HepG2 (cell line): ENCODE measurements around the gene HSPB6. TPM values are rescaled to one million over a fixed set of nuclear protein-coding genes. Genes with fewer than 3 reads are reported as not detected.
A peak's percentile ranks its signal among the peaks of the same experiment; 100 is the strongest.
"Not testable (repeated sequence)": the region's sequence is repeated elsewhere in the genome, so short reads cannot be mapped to it uniquely, and the experiment has no call there.

Experiments
- ATAC-seq: fragments of 200-7000 bp; cut with Tn5 transposase; 3 replicates; pipeline ENCODE4 v1.9.1; 2020; ENCODE audit warnings: mild to moderate bottlenecking, moderate library complexity
- BruUV-seq: library from RNA; stranded (reverse); fragments of 400-500 nt; replicated peaks from 2 replicates; lab custom pipeline; 2021; lab: Mats Ljungman, UMichigan
- CTCF ChIA-PET: fragments of 300-600 bp; formaldehyde crosslinking; extraction: SDS; loops from one replicate; lab custom pipeline; 2021; ENCODE audit warnings: low total read pairs, inconsistent platforms, low intra/inter-chr PET ratio; lab: Yijun Ruan, JAX
- POLR2A ChIA-PET: fragments of 350-600 bp; sonication (Branson Sonifier 250); formaldehyde crosslinking; loops from one replicate; lab custom pipeline; 2020; ENCODE audit warnings: antibody characterized with exemption, inconsistent platforms; lab: Yijun Ruan, JAX
- DNase-seq: peaks from one replicate; pipeline ENCODE4 v3.0.0-alpha.2; 2015; ENCODE audit warnings: low spot score
- FAIRE-seq: peaks from 3 replicates; lab custom pipeline; 2011; peaks lifted over from hg19 to GRCh38; lab: Jason Lieb, UNC
- H2AFZ ChIP-seq: one replicate; pipeline ENCODE4 v1.6.1; 2011; ENCODE audit warnings: low read length, inconsistent platforms
- H3K27ac ChIP-seq: fragments of 300-600 bp; 3 replicates; pipeline ENCODE4 v1.8.0; 2011; ENCODE audit warnings: mixed run types, mild to moderate bottlenecking, mixed read lengths, low read length, inconsistent platforms; ENCODE audit not compliant: insufficient read depth; ENCODE audit errors: extremely low read length
- H3K27me3 ChIP-seq, 2 experiments: fragments of 200-600 bp in 1 of 2; 2 replicates in 1 of 2; 3 replicates in 1 of 2; pipeline versions ENCODE4 v1.6.0 to v1.8.0; 2011; ENCODE audit warnings: low read length in 2 of 2, mild to moderate bottlenecking in 2 of 2, moderate library complexity in 2 of 2, inconsistent platforms in 1 of 2; ENCODE audit not compliant: insufficient read depth in 2 of 2, control insufficient read depth in 1 of 2
- H3K36me3 ChIP-seq, 2 experiments: fragments of 200-600 bp in 1 of 2; replicated peaks in 1 of 2; 2 replicates in 1 of 2; 3 replicates in 1 of 2; pipeline versions ENCODE4 v1.5.1 to v1.8.0; 2011; ENCODE audit warnings: low read length in 2 of 2, inconsistent platforms in 1 of 2; ENCODE audit not compliant: insufficient read depth in 2 of 2, control insufficient read depth in 1 of 2
- H3K4me1 ChIP-seq: 2 replicates; pipeline ENCODE4 v1.5.1; 2012; ENCODE audit warnings: low read length, inconsistent platforms; ENCODE audit not compliant: insufficient read depth
- H3K4me2 ChIP-seq: 2 replicates; pipeline ENCODE4 v1.6.0; 2011; ENCODE audit warnings: low read depth, low read length, inconsistent platforms
- H3K4me3 ChIP-seq, 3 experiments: fragments of 200-600 bp in 1 of 3; sonication (generic), shearing (Covaris generic) in 1 of 3; replicated peaks in 1 of 3; 2 replicates each; pipeline ENCODE4 v1.5.1; 2011 to 2016; ENCODE audit warnings: low read length in 3 of 3, inconsistent platforms in 2 of 3, low read depth in 2 of 3, mild to moderate bottlenecking in 2 of 3, control low read depth in 1 of 3, mixed read lengths in 1 of 3; ENCODE audit not compliant: insufficient read depth in 1 of 3
- H3K79me2 ChIP-seq: one replicate; pipeline ENCODE4 v1.6.1; 2011; ENCODE audit warnings: low read length, inconsistent platforms; ENCODE audit not compliant: insufficient read depth
- H3K9ac ChIP-seq: 2 replicates; pipeline ENCODE4 v1.6.0; 2011; ENCODE audit warnings: mild to moderate bottlenecking, low read depth, low read length, inconsistent platforms; ENCODE audit not compliant: insufficient read depth
- H3K9me3 ChIP-seq: 2 replicates; pipeline ENCODE4 v1.5.1; 2012; ENCODE audit warnings: mild to moderate bottlenecking, low read length
- H4K20me1 ChIP-seq: 2 replicates; pipeline ENCODE4 v1.6.0; 2011; ENCODE audit warnings: inconsistent platforms, mild to moderate bottlenecking, low read length, moderate library complexity; ENCODE audit not compliant: insufficient read depth
- CHD4 ChIP-seq: fragments of 200-600 bp; sonication (generic); IDR thresholded peaks from 2 replicates; pipeline ENCODE4 v1.7.0; 2017; ENCODE audit warnings: mild to moderate bottlenecking, low read length, borderline replicate concordance
- ELF3 ChIP-seq: IDR thresholded peaks from 2 replicates; pipeline ENCODE4 v1.6.1; 2016; ENCODE audit warnings: missing genetic modification reagents, missing compliant biosample characterization
- RXRA ChIP-seq: sonication (generic); formaldehyde crosslinking; IDR thresholded peaks from 2 replicates; pipeline ENCODE4 v1.5.1; 2020; ENCODE audit warnings: missing genetic modification reagents
- SAP130 ChIP-seq: IDR thresholded peaks from 2 replicates; pipeline ENCODE4 v1.6.1; 2016; ENCODE audit warnings: low read depth
- ZNF121 ChIP-seq: sonication (generic); formaldehyde crosslinking; IDR thresholded peaks from 2 replicates; pipeline ENCODE4 v1.5.0; 2020; ENCODE audit warnings: mild to moderate bottlenecking, missing genetic modification reagents
- ZNF263 ChIP-seq: sonication (generic); formaldehyde crosslinking; IDR thresholded peaks from 2 replicates; pipeline ENCODE4 v1.4.0; 2020; ENCODE audit warnings: missing genetic modification reagents
- WGBS: methylation state at CpG from one replicate; pipeline ENCODE4 v1.1.6; 2017; ENCODE audit warnings: low lambda C conversion rate; 5-methylcytosine and 5-hydroxymethylcytosine counted together
- in situ Hi-C: cut with HindIII; loops from 2 replicates; pipeline ENCODE4 v1.10.0; 2017; ENCODE audit warnings: low pct_unique_long_range_greater_than_20kb; ENCODE audit not compliant: extremely low pct_ligation_motif_present
- intact Hi-C: fragments of 100-400 bp; cut with micrococcal nuclease; formaldehyde crosslinking; loops from one replicate; pipeline ENCODE4 v1.10.0; 2022; ENCODE audit not compliant: unreplicated experiment
- polyA plus RNA-seq, 8 experiments: library from polyadenylated mRNA; depleted of rRNA in 3 of 8; stranded (reverse) in 7 of 8; unstranded in 1 of 8; fragments of >200 nt; fragmentation: Illumina TruSeq in 4 of 8; extraction: Trizol in 4 of 8; gene quantifications; 2 replicates each; pipeline versions ENCODE4 v1.2.1 to v1.2.3, GENCODE V29; 2011 to 2016; ENCODE audit warnings: low read depth in 4 of 8, missing spikeins in 1 of 8, mixed read lengths in 1 of 8; ENCODE audit not compliant: insufficient read depth in 1 of 8
- total RNA-seq, 5 experiments: library from RNA; depleted of rRNA; stranded (reverse); fragments of >200 nt; fragmentation: Illumina TruSeq; extraction: Trizol; gene quantifications; 2 replicates each; pipeline ENCODE4 v1.2.3, GENCODE V29; 2016; ENCODE audit warnings: low read depth in 1 of 5
- TF ChIP-seq, protein P1 (sequence below), 2 experiments: sonication (generic) in 1 of 2; formaldehyde crosslinking in 1 of 2; IDR thresholded peaks; 2 replicates each; pipeline versions ENCODE4 v1.6.1 to v1.9.0; 2014 to 2022; ENCODE audit warnings: antibody characterized with exemption in 1 of 2, borderline replicate concordance in 1 of 2, inconsistent platforms in 1 of 2, low read depth in 1 of 2, missing genetic modification reagents in 1 of 2
- TF ChIP-seq, protein P2 (sequence below): sonication (generic); formaldehyde crosslinking; IDR thresholded peaks from 2 replicates; pipeline ENCODE4 v1.4.0; 2020; ENCODE audit warnings: missing genetic modification reagents, borderline replicate concordance

The HSPB6 gene
- total and polyA plus RNA-seq, 2 of the 13 experiments (the other 11 are each of a cell fraction or from before 2014, with no cell fraction given) = 0.18 TPM; not detected in 1

DNA sequence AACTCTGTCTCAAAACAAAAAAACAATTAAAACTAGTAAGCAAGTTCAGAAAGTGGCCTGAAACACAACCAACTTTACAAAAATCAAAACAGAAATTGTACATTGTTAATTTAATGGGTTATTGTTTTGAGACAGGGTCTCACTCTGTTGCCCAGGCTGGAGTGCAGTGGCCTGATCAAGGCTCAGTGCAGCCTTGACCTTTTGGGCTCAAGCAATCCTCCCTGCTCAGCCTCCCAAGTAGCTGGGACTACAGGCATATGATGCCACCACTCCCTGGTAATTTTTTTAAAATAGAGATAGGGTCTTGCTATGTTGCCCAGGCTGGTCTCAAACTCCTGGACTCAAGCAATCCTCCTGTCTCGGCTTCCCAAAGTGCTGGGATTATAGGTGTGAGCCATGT is 38.7 kb upstream of the HSPB6 start:
- FAIRE-seq, H3K27me3 ChIP-seq, H3K27ac ChIP-seq, H3K4me3 ChIP-seq, DNase-seq, BruUV-seq, H3K9me3 ChIP-seq, ATAC-seq, CTCF ChIA-PET, H3K4me2 ChIP-seq, H3K36me3 ChIP-seq, in situ Hi-C loops, H3K79me2 ChIP-seq, POLR2A ChIA-PET, H4K20me1 ChIP-seq, H3K9ac ChIP-seq, intact Hi-C loops, H2AFZ ChIP-seq: not testable (repeated sequence)
- WGBS = 50% methylated on average over 1 of the region's 1 CpG
- H3K4me1 ChIP-seq = peaks cover 43% of the 10 kb centered on the region
- peak; percentile 61 for TF ChIP-seq ZNF121 (CRISPR knock-in tag)

DNA sequence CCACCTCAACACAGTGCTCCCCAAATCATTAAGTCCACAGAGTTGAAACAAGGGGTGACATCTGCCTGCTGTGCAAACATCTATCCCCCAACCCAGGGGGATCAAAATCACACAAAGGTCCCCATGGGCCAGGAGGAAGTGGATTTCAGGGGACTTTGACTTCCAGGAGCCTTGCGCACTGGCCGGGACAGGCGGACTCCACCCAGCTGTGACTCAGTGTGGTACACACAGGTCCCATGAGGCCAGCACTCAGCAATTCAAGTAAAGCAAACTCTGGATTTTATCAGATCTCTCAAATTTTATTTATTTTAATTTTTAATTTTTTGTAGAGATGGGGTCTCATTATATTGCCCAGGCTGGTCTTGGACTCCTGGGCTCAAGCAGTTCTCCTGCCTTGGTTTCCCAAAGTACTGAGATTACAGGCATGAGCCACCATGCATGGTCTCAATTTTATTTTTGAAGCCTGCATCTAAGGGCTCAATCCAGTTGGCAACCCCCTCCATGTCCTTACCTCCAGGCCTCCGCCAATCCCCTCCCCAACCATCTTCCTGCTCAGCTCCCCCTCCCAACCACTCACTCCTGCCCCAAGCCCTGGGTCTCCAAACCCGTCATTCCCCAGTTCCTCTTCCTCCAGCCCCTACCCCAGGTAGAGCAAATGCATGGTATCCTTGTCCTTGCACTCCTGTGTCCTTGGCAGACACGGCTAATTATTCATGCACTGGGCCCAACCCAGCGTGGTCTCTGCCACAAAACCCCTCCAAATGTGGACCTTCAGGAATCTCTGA is 36.7 kb upstream of the HSPB6 start:
- POLR2A ChIA-PET = interaction anchor here (1.2 kb wide), 1 partner anchor 18 kb away, joined by 3 read pairs; no protein-coding TSS in a partner anchor
- no peak for DNase-seq
- Histone ChIP-seq H3K4me1 (peaks cover 45% of the 10 kb centered on the region), H3K4me2 (0 out of 2 replicates have a peak overlapping the region, but pooled peaks have one; percentile 18), H3K9ac (no peak overlapping the region), H3K27me3 (peaks cover 0 to 4% of the 10 kb centered on the region in 2 experiments; a peak in 3 of 5 replicates), H2AFZ (no peak overlapping the region), H3K27ac (no peak overlapping the region), H3K79me2 (no peaks in the 10 kb centered on the region), H3K4me3 (no peak overlapping the region), H4K20me1 (no peaks in the 10 kb centered on the region), H3K9me3 (no peaks in the 10 kb centered on the region), H3K36me3 (no peaks in the 10 kb centered on the region)
- in situ Hi-C loops (no loop called here), intact Hi-C loops (no loop called here)
- no TSS peak for BruUV-seq
- no peak for ATAC-seq
- WGBS = 34% methylated on average over 7 of the region's 7 CpGs
- FAIRE-seq = no peak
- CTCF ChIA-PET = no interaction called here
- TF ChIP-seq CHD4 = no peak
- TF ChIP-seq, protein P1, sequence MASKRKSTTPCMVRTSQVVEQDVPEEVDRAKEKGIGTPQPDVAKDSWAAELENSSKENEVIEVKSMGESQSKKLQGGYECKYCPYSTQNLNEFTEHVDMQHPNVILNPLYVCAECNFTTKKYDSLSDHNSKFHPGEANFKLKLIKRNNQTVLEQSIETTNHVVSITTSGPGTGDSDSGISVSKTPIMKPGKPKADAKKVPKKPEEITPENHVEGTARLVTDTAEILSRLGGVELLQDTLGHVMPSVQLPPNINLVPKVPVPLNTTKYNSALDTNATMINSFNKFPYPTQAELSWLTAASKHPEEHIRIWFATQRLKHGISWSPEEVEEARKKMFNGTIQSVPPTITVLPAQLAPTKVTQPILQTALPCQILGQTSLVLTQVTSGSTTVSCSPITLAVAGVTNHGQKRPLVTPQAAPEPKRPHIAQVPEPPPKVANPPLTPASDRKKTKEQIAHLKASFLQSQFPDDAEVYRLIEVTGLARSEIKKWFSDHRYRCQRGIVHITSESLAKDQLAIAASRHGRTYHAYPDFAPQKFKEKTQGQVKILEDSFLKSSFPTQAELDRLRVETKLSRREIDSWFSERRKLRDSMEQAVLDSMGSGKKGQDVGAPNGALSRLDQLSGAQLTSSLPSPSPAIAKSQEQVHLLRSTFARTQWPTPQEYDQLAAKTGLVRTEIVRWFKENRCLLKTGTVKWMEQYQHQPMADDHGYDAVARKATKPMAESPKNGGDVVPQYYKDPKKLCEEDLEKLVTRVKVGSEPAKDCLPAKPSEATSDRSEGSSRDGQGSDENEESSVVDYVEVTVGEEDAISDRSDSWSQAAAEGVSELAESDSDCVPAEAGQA (IDR thresholded peaks at IDR 0.05; ENCODE audit: low read depth) = no peak
- TF ChIP-seq, protein P1 (CRISPR knock-in tag; IDR thresholded peaks at IDR 0.05; ENCODE audit: borderline replicate concordance) = no peak
- TF ChIP-seq SAP130 (CRISPR knock-in tag) = peak; percentile 28; the same call in 1 of the 2 replicates
- TF ChIP-seq, protein P2, sequence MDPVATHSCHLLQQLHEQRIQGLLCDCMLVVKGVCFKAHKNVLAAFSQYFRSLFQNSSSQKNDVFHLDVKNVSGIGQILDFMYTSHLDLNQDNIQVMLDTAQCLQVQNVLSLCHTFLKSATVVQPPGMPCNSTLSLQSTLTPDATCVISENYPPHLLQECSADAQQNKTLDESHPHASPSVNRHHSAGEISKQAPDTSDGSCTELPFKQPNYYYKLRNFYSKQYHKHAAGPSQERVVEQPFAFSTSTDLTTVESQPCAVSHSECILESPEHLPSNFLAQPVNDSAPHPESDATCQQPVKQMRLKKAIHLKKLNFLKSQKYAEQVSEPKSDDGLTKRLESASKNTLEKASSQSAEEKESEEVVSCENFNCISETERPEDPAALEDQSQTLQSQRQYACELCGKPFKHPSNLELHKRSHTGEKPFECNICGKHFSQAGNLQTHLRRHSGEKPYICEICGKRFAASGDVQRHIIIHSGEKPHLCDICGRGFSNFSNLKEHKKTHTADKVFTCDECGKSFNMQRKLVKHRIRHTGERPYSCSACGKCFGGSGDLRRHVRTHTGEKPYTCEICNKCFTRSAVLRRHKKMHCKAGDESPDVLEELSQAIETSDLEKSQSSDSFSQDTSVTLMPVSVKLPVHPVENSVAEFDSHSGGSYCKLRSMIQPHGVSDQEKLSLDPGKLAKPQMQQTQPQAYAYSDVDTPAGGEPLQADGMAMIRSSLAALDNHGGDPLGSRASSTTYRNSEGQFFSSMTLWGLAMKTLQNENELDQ (CRISPR knock-in tag) = no peak
- peak; percentile 20; the same call in 1 of the 2 replicates for TF ChIP-seq RXRA (CRISPR knock-in tag)
- TF ChIP-seq ELF3 (CRISPR knock-in tag) = peak; percentile 32; the same call in 1 of the 2 replicates
- peak; percentile 82 for TF ChIP-seq ZNF263
